ENCODE data around the gene EBI3.
A peak's percentile ranks its signal among the peaks of the same experiment; 100 is the strongest.
"Not testable (repeated sequence)": the region's sequence is repeated elsewhere in the genome, so short reads cannot be mapped to it uniquely, and the experiment has no call there.

EBI3 gene

DNA sequence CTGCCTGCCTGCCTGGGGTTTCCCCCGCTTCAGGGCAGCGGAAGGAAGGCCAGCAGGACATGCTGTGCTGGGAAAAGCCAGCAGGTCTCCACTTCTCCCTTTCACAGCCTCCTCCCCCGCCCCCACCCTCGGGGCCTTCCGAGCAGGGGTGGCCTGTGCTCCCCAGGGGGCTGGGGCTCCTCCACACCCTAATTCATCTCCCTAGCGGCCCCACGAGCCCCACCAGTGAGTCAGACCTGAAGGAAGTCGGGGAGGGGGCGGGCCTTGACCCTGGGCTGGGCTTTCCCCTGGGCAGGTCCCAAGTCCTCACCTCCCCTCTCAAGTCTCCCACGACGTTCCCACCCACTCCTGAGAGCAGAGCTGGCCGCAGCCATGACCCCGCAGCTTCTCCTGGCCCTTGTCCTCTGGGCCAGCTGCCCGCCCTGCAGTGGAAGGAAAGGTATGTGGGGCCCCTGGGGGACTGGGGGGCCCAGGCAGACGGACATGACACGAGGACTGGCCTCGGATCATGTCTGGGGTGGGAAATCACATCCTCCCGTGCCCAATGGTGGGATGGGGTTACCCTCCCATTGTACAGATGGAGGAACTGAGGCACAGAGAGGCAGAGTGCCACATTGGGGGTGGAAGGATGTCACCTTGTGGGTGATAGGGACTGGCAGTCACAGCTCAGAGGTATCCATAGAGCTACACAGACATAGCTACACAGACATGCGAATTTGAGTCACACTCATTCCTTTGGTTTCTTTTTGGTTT lies at the start of gene EBI3:
TSS of gene EBI3 (plus strand) at position 345 of the 753 bp plus-strand sequence. CDS start at position 373, 28 bp downstream.
- DNase-seq (ENCODE audit: low read depth), result no peak

DNA sequence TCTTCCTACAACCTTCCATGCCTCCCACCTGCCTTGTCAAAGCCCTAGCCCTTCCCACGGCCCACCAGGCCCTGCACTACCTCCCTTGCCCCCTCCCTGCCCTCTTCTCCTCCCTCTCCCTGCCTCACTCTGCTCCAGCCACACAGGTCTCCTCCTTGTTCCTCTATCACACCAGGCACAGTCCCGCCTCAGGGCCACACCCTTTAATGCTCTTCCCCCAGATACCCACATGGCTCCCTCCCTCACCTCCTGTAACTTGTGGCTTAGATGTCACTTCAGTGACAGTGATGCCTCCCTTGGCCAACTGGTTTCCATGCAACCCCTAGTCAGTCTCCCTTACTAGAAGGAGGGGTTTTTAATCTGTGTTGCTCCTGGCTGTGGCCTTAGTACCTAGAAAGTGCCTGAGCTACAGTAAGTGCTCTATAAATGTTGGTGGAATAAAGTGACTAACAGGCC lies 48.2 kb upstream of the EBI3 start:
- no peak for DNase-seq (ENCODE audit: low read depth)

DNA sequence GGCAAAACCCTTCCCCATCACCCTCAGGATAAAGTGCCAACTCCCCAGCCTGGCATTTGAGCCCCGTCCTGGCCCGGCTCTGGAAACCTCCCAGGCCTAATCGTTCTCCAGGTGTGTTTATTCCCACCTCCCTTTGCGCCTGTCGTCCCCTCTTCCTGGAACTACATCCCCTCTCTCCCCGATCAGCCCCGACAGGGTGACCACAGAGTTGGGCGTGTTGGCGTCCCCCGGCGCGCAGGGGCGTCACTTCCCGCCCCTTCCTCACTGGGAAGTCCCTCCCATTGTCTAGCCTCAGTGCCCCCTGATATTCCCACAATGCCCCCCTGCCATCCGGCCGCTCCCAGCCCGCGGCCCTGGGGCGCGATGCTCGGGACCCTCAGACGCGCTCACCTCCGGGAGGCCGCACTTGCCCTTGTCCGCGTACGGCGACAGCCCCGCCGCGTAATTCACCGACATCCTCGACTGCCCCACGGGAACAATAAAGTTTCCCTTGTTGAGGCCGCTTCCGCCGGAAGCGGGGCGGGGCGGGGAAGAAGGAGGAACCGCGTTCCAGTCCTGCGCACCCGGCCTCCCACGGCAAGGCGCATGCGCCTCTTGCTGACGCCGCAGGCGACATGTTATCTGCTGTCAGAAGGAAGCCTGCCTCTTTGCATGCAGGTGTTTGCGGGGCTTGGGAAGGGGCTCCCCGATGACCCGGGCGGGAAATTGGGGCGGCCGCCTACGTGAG lies 47.1 kb upstream of the EBI3 start, which contains the start of the genes ANKRD24 and SIRT6:
TSS of gene ANKRD24 (plus strand) at position 606 of the 727 bp plus-strand sequence. CDS start 3,737 bp downstream, outside the sequence.
TSS of gene SIRT6 (minus strand) at position 480 of the 727 bp plus-strand sequence. CDS start at position 456, 24 bp downstream.
- peak; percentile 74 for DNase-seq (ENCODE audit: low read depth)

- DNase-seq (ENCODE audit: low read depth), result no peak
Measured at GRCh38 chr19:4183967-4184717, 45.2 kb upstream of the EBI3 start.

DNA sequence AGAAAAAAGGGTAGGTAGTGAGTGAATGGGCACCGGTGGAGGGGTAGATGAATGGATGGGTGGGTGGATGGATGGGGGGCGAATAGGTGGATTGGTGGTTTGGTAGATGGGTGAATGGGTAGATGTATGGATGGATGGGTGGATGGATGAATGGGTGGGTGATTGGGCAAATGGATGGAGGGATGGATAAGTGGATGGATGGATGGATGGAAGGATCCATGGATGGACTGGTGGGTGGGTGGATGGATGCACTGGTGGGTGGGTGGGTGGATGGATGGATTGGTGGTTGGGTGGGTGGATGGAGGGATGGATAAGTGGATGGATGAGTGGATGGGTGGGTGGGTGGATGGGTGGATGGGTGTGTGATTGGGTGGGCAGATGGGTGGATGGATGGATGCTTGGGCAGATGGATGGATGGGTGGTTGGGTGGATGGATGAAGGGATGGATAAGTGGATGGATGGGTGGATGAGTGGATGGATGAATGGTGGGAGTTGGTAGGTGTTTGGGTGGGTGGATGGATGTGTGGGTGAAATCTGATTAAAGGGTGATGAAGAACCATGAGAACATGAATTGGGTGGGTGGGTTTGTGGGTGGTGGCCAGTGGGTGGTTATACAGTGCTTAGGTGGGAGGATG lies 44.5 kb upstream of the EBI3 start:
- no peak for DNase-seq (ENCODE audit: low read depth)

- DNase-seq (ENCODE audit: low read depth), result no peak
Measured at GRCh38 chr19:4185413-4186086, 43.8 kb upstream of the EBI3 start.

GRCh38 chr19:4186087-4186993 lies 43.0 kb upstream of the EBI3 start:
- no peak for DNase-seq (ENCODE audit: low read depth)

DNA sequence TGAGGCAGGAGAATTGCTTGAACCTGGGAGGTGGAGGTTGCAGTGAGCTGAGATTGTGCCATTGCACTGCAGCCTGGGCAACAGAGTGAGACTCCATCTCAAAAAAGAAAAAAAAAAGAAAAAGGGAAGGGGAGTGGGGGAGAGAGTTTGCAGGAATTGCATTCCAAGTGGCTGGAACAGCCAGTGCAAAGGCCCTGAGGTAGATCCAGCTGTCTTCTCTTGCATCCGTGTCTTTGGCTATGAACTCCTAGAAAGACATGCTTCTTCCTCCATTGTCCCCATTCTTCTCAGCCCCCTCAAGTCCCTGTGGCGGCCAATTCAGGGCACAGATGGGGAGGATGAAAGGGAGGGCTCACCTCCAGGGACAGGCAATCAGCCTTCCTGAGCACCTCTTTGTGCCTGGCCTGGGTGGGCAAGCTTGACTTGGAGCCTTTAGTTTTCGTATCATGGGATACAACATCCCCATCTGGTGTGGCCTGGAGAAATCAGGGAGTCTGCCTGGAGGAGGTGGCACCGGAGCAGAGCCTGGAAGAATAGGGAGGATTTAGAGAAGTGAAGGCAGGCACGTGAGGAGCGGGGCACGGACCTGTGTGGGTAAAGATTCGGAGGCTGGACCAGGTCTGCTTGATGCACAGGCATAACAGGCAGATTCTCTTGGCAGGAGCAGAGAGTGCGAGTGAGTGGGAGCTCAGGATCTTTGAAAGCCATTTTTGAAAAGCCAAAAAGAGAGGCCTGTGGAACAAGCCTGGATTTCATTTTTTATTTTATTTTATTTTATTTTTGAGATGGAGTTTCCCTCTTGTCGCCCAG lies 41.8 kb upstream of the EBI3 start:
- no peak for DNase-seq (ENCODE audit: low read depth)

GRCh38 chr19:4189641-4190040 lies 39.7 kb upstream of the EBI3 start:
- no peak for DNase-seq (ENCODE audit: low read depth)

- DNase-seq (ENCODE audit: low read depth), result not testable (repeated sequence)
Measured at GRCh38 chr19:4192537-4192936, 36.8 kb upstream of the EBI3 start.

GRCh38 chr19:4194353-4194752 lies 35.0 kb upstream of the EBI3 start:
- DNase-seq (ENCODE audit: low read depth), result no peak

DNA sequence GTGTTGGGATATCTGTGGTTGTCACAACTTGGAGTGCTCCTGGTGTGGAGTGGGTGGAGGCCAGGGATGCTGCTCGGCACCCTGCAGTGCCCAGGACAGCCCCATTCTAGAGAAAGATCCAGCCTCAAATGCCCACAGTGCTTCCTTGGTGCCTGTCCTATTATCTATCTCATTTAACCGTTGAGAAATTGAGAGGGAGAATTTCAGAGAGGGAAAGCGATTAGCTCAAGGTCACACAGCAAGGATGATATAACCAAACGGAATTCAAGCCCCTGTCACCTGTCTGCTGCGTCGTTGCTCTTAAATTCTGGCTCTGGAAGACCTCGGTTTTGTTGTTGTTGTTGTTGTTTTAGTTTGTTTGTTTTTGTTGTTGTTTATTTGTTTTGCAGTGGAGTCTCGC lies 33.3 kb upstream of the EBI3 start:
- no peak for DNase-seq (ENCODE audit: low read depth)

DNA sequence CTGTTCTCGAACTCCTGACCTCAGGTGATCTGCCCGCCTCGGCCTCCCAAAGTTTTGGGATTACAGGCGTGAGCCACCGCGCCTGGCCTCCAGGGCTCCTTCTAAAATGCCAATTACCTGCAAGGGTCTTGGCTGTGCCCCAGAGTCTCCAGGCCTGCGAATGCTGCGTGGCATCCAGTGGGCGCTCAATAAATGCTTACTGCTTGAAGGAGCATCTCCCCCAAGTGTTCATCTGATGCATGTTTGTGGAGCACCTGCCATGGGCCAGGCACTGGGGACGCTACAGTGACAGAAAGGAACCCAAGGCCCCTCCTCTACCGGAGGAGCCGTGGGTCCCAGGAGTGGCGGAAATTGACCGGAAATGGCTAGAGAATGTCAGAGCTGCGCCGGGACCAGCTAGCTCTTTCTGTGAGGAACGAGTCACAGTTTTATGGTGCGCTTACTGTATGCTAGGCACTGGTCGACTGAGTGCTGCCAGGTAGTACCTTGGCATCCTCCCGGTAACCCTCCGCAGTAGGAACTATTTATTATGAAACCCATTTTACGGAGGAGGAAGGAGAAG lies 32.7 kb upstream of the EBI3 start:
- DNase-seq (ENCODE audit: low read depth), result no peak

DNA sequence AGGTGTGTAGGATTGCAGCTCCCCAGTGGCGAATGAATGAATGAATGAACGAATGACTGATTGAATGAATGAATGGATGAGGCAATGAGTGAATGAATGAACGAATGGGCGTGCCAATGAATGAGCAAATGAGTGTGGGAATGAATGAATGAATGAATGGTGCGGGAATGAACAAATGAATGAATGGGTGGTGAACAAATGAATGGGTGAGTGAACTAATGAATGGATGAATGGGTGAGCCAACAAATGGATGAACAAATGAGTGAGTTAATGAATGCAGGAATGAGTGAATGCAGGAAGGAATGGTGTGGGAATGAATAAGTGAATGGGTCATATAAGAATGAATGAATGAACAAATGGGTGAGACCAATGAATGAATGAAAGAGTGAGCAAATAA lies 32.1 kb upstream of the EBI3 start:
- no peak for DNase-seq (ENCODE audit: low read depth)

- no peak for DNase-seq (ENCODE audit: low read depth)
Measured at GRCh38 chr19:4197625-4198466, 31.5 kb upstream of the EBI3 start.

GRCh38 chr19:4198467-4199126 lies 30.7 kb upstream of the EBI3 start:
- no peak for DNase-seq (ENCODE audit: low read depth)

GRCh38 chr19:4199699-4200293 lies 29.5 kb upstream of the EBI3 start:
- DNase-seq (ENCODE audit: low read depth), result no peak

Measured in HS-27A (cell line).